SK-N-SH (cell line): ENCODE results near the gene IGHMBP2. TPM values are rescaled to one million over a fixed set of nuclear protein-coding genes. Genes with fewer than 3 reads are reported as not detected.

ENCODE experiments used
- CTCF ChIA-PET: fragments of 300-600, 350-600 bp; formaldehyde crosslinking; extraction: SDS; loops from one replicate; lab custom pipeline; 2021; lab: Yijun Ruan, JAX
- POLR2A ChIA-PET: fragments of 350-600 bp; sonication (Branson Sonifier 250); formaldehyde crosslinking; extraction: SDS; loops from one replicate; lab custom pipeline; 2020; ENCODE audit warnings: antibody characterized with exemption, inconsistent platforms; lab: Yijun Ruan, JAX
- DNase-seq: peaks from one replicate; pipeline ENCODE4 v3.0.0; 2012
- H2AFZ ChIP-seq: fragments of 200-600 bp; sonication (generic); 2 replicates; pipeline ENCODE4 v1.8.1; 2016; ENCODE audit warnings: antibody characterized with exemption, mild to moderate bottlenecking, low read depth
- H3F3A ChIP-seq: fragments of 200-600 bp; sonication (generic); replicated peaks from 2 replicates; pipeline ENCODE3; 2016; ENCODE audit warnings: antibody characterized with exemption, mild to moderate bottlenecking; ENCODE audit not compliant: insufficient read depth
- H3K27ac ChIP-seq, 2 experiments: fragments of 200-500 bp in 1 of 2; fragments of 200-600 bp in 1 of 2; sonication (Bioruptor generic) in 1 of 2; sonication (generic), shearing (Covaris generic) in 1 of 2; 2 replicates each; pipeline versions ENCODE4 v1.5.1 to v1.6.1; 2014 to 2016; ENCODE audit warnings: low read depth in 2 of 2, inconsistent platforms in 1 of 2, low read length in 1 of 2, mild to moderate bottlenecking in 1 of 2, mixed read lengths in 1 of 2
- H3K27me3 ChIP-seq: fragments of 200-600 bp; sonication (generic), shearing (Covaris generic); 2 replicates; pipeline ENCODE4 v1.6.1; 2016; ENCODE audit warnings: mixed run types; ENCODE audit not compliant: insufficient read depth
- H3K36me3 ChIP-seq, 2 experiments: fragments of 200-500 bp in 1 of 2; fragments of 200-600 bp in 1 of 2; sonication (Bioruptor generic) in 1 of 2; sonication (generic) in 1 of 2; replicated peaks in 1 of 2; 2 replicates each; pipeline versions ENCODE3 to v1.5.1; 2014 to 2016; ENCODE audit warnings: low read length in 1 of 2, mild to moderate bottlenecking in 1 of 2; ENCODE audit not compliant: insufficient read depth in 2 of 2, control insufficient read depth in 1 of 2
- H3K4me1 ChIP-seq, 2 experiments: fragments of 200-500 bp in 1 of 2; fragments of 200-600 bp in 1 of 2; sonication (Bioruptor generic) in 1 of 2; sonication (generic), shearing (Covaris generic) in 1 of 2; 2 replicates each; pipeline versions ENCODE4 v1.5.1 to v1.6.1; 2014 to 2016; ENCODE audit warnings: low read depth in 1 of 2, low read length in 1 of 2, mixed run types in 1 of 2; ENCODE audit not compliant: insufficient read depth in 2 of 2, control insufficient read depth in 1 of 2
- H3K4me2 ChIP-seq: fragments of 200-600 bp; sonication (generic), shearing (Covaris generic); 2 replicates; pipeline ENCODE4 v1.6.1; 2017; ENCODE audit warnings: mixed run types
- H3K4me3 ChIP-seq, 2 experiments: fragments of 200-500 bp in 1 of 2; fragments of 200-600 bp in 1 of 2; sonication (Bioruptor generic) in 1 of 2; sonication (generic), shearing (Covaris generic) in 1 of 2; 2 replicates each; pipeline versions ENCODE4 v1.5.1 to v1.8.1; 2014 to 2016; ENCODE audit warnings: low read depth in 2 of 2, inconsistent platforms in 1 of 2, low read length in 1 of 2, mild to moderate bottlenecking in 1 of 2, mixed read lengths in 1 of 2, moderate library complexity in 1 of 2
- H3K79me2 ChIP-seq: fragments of 200-600 bp; sonication (generic); 2 replicates; pipeline ENCODE4 v1.8.1; 2017; ENCODE audit warnings: mild to moderate bottlenecking; ENCODE audit not compliant: insufficient read depth
- H3K9ac ChIP-seq: fragments of 200-600 bp; sonication (generic); 2 replicates; pipeline ENCODE4 v1.6.1; 2017; ENCODE audit warnings: mixed run types
- H3K9me2 ChIP-seq: fragments of 200-600 bp; sonication (generic); 2 replicates; pipeline ENCODE4 v1.6.1; 2017; ENCODE audit warnings: mixed run types
- H3K9me3 ChIP-seq: fragments of 200-600 bp; sonication (generic); 2 replicates; pipeline ENCODE4 v1.6.1; 2017; ENCODE audit warnings: mixed run types, mild to moderate bottlenecking, moderate library complexity
- H4K20me1 ChIP-seq: fragments of 200-600 bp; sonication (generic); 2 replicates; pipeline ENCODE4 v1.6.1; 2017; ENCODE audit warnings: mild to moderate bottlenecking, mixed run types; ENCODE audit not compliant: insufficient read depth
- CTCF ChIP-seq: fragments of 200-600 bp; sonication (generic); IDR thresholded peaks from 2 replicates; pipeline ENCODE4 v1.6.1; 2017; ENCODE audit warnings: antibody characterized with exemption, mild to moderate bottlenecking, moderate library complexity
- ELF1 ChIP-seq: IDR thresholded peaks from 2 replicates; pipeline ENCODE4 v1.4.0; 2012
- FOSL2 ChIP-seq: IDR thresholded peaks from 2 replicates; pipeline ENCODE4 v1.4.0; 2012; ENCODE audit warnings: low read depth, mild to moderate bottlenecking, moderate library complexity, borderline replicate concordance
- IRF3 ChIP-seq: fragments of 150-350 bp; IDR thresholded peaks from 2 replicates; pipeline ENCODE4 v1.6.1; 2016; ENCODE audit warnings: mild to moderate bottlenecking, low read depth, low read length
- MXI1 ChIP-seq: IDR thresholded peaks from 2 replicates; pipeline ENCODE4 v1.6.1; 2012; ENCODE audit warnings: mild to moderate bottlenecking, low read depth, low read length, improper control_type of control experiment
- NRF1 ChIP-seq: IDR thresholded peaks from 2 replicates; pipeline ENCODE4 v1.6.1; 2012; ENCODE audit warnings: low read depth, mild to moderate bottlenecking, low read length
- RAD21 ChIP-seq: IDR thresholded peaks from 2 replicates; pipeline ENCODE4 v1.6.1; 2012; ENCODE audit warnings: mild to moderate bottlenecking, low read length
- RCOR1 ChIP-seq: fragments of 150-350 bp; IDR thresholded peaks from 2 replicates; pipeline ENCODE4 v1.6.1; 2017; ENCODE audit warnings: antibody characterized with exemption, low read length
- RFX5 ChIP-seq: IDR thresholded peaks from 2 replicates; pipeline ENCODE4 v1.6.1; 2012; ENCODE audit warnings: mild to moderate bottlenecking, improper control_type of control experiment, low read length
- RXRA ChIP-seq: IDR thresholded peaks from 2 replicates; pipeline ENCODE4 v1.4.0; 2012; ENCODE audit warnings: low read depth, mild to moderate bottlenecking, borderline replicate concordance
- SIN3A ChIP-seq: IDR thresholded peaks from 2 replicates; pipeline ENCODE4 v1.6.1; 2012; ENCODE audit warnings: low read depth, mild to moderate bottlenecking, low read length, moderate library complexity, borderline replicate concordance
- TAF1 ChIP-seq: IDR thresholded peaks from 2 replicates; pipeline ENCODE4 v1.6.1; 2012; ENCODE audit warnings: low read depth, mild to moderate bottlenecking, low read length, moderate library complexity, borderline replicate concordance
- TCF12 ChIP-seq: IDR thresholded peaks from 2 replicates; pipeline ENCODE4 v1.4.0; 2012
- USF2 ChIP-seq: fragments of 150-350 bp; IDR thresholded peaks from 2 replicates; pipeline ENCODE4 v1.6.1; 2017; ENCODE audit warnings: antibody characterized with exemption, low read length, low read depth, borderline replicate concordance
- WGBS: methylation state at CpG from one replicate; pipeline ENCODE4 v1.1.6; 2017; ENCODE audit warnings: low lambda C conversion rate; 5-methylcytosine and 5-hydroxymethylcytosine counted together
- polyA plus RNA-seq, 3 experiments: library from polyadenylated mRNA; depleted of rRNA; stranded (reverse); fragments of >200 nt; gene quantifications; 2 replicates each; pipeline ENCODE4 v1.2.3, GENCODE V29; 2012

The IGHMBP2 gene
- polyA plus RNA-seq, 1 of the 3 experiments (the other 2 are of a cell fraction): 9.0 TPM

- TF ChIP-seq SIN3A (no peak), MXI1 (no peak), RAD21 (no peak), RFX5 (no peak), FOSL2 (no peak)
Measured at GRCh38 chr11:68893282-68893681, 10.4 kb upstream of the IGHMBP2 start (continued).

GRCh38 chr11:68896171-68896959 lies 7.3 kb upstream of the IGHMBP2 start:
- CTCF ChIA-PET: no interaction called here
- no peak overlapping the region for H2AFZ ChIP-seq
- peaks cover 34 to 64% of the 10 kb centered on the region in 2 experiments for H3K36me3 ChIP-seq
- H3K4me2 ChIP-seq: no peak overlapping the region
- peaks cover 11% of the 10 kb centered on the region for H3F3A ChIP-seq
- H3K9me3 ChIP-seq: no peaks in the 10 kb centered on the region
- no peak for DNase-seq
- H3K9me2 ChIP-seq: no peaks in the 10 kb centered on the region
- peaks cover 18% of the 10 kb centered on the region; the same call in 1 of the 2 replicates for H3K79me2 ChIP-seq
- H3K4me3 ChIP-seq: no peak overlapping the region
- H4K20me1 ChIP-seq: peaks cover 10% of the 10 kb centered on the region; the same call in 1 of the 2 replicates
- TF ChIP-seq TAF1 (no peak), RFX5 (no peak), TCF12 (no peak), RXRA (no peak), NRF1 (no peak), ELF1 (no peak), CTCF (no peak), FOSL2 (no peak), IRF3 (no peak), RCOR1 (no peak), USF2 (no peak), SIN3A (no peak)
- TF ChIP-seq, all 33 proteins: peak for 0
- WGBS: 92% methylated on average over 9 of the region's 23 CpGs
- no peaks in the 10 kb centered on the region for H3K27me3 ChIP-seq
- H3K4me1 ChIP-seq: peaks cover 6 to 10% of the 10 kb centered on the region in 2 experiments; a peak in 3 of 4 replicates
- POLR2A ChIA-PET: no interaction called here
- no peak overlapping the region for H3K27ac ChIP-seq
- H3K9ac ChIP-seq: no peak overlapping the region
